NCI-H1048 (cell line): ENCODE data around the gene GRAMD4.

Source experiments
- DNase-seq: peaks from one replicate; lab custom pipeline; 2025; lab: John Stamatoyannopoulos, UW

GRAMD4 gene

GRCh38 chr22:46619830-46620501 is at the start of gene GRAMD4:
Gene GRAMD4, plus strand, starts transcription at chr22:46620386. Its CDS starts 6,414 bp downstream, at chr22:46626800.
- DNase-seq, result no peak

- no peak for DNase-seq
These were observed 48.4 kb upstream of the GRAMD4 start for GRCh38 chr22:46571642-46572250.

GRCh38 chr22:46572911-46573780 is 47.0 kb upstream of the GRAMD4 start:
- no peak for DNase-seq

- no peak for DNase-seq
These were observed 46.3 kb upstream of the GRAMD4 start for GRCh38 chr22:46573781-46574437.

- no peak for DNase-seq
These were observed 45.7 kb upstream of the GRAMD4 start for GRCh38 chr22:46574438-46574992.

- no peak for DNase-seq
These were observed 44.9 kb upstream of the GRAMD4 start for GRCh38 chr22:46574993-46575910.

- DNase-seq, result no peak
These were observed 44.2 kb upstream of the GRAMD4 start for GRCh38 chr22:46575911-46576555.

GRCh38 chr22:46576556-46577367 is 43.4 kb upstream of the GRAMD4 start:
- DNase-seq, result peak; percentile 33

GRCh38 chr22:46577368-46578249 is 42.6 kb upstream of the GRAMD4 start:
- DNase-seq, result no peak

- no peak for DNase-seq
These were observed 41.8 kb upstream of the GRAMD4 start for GRCh38 chr22:46578251-46578823.

- DNase-seq, result no peak
These were observed 41.2 kb upstream of the GRAMD4 start for GRCh38 chr22:46578824-46579561.

- no peak for DNase-seq
These were observed 40.3 kb upstream of the GRAMD4 start for GRCh38 chr22:46579751-46580449.

GRCh38 chr22:46580940-46581537 is 39.1 kb upstream of the GRAMD4 start:
- DNase-seq, result no peak

- no peak for DNase-seq
These were observed 38.5 kb upstream of the GRAMD4 start for GRCh38 chr22:46581538-46582244.

- DNase-seq, result no peak
These were observed 37.8 kb upstream of the GRAMD4 start for GRCh38 chr22:46582281-46582933.
